H9 (cell line): ENCODE data around the gene CLMN. TPM values are rescaled to one million over a fixed set of nuclear protein-coding genes. Genes with fewer than 3 reads are reported as not detected.

Source experiments
- DNase-seq: peaks from one replicate; pipeline ENCODE4 v3.0.0-alpha.2; 2017
- H2AFZ ChIP-seq: one replicate; pipeline ENCODE4 v1.6.1; 2013; ENCODE audit warnings: mild to moderate bottlenecking, low read length, control low read depth, moderate library complexity
- H2AK5ac ChIP-seq: 2 replicates; pipeline ENCODE4 v1.6.1; 2013; ENCODE audit warnings: low read length, control low read depth, mixed read lengths; ENCODE audit not compliant: insufficient read length
- H2BK120ac ChIP-seq: one replicate; pipeline ENCODE4 v1.6.1; 2013; ENCODE audit warnings: low read depth, mild to moderate bottlenecking, low read length, control low read depth, inconsistent platforms; ENCODE audit not compliant: poor library complexity, severe bottlenecking
- H2BK12ac ChIP-seq: 2 replicates; pipeline ENCODE4 v1.6.1; 2013; ENCODE audit warnings: low read length, control low read depth, mixed read lengths, low read depth; ENCODE audit not compliant: insufficient read length
- H2BK15ac ChIP-seq: 2 replicates; pipeline ENCODE4 v1.6.1; 2013; ENCODE audit warnings: low read depth, low read length, control low read depth
- H2BK20ac ChIP-seq: one replicate; pipeline ENCODE4 v1.6.1; 2013; ENCODE audit warnings: low read depth, mild to moderate bottlenecking, low read length, control low read depth, inconsistent platforms; ENCODE audit not compliant: poor library complexity, severe bottlenecking
- H2BK5ac ChIP-seq: 2 replicates; pipeline ENCODE4 v1.6.1; 2013; ENCODE audit warnings: low read length, control low read depth, mixed read lengths; ENCODE audit not compliant: insufficient read length
- H3K14ac ChIP-seq: 2 replicates; pipeline ENCODE4 v1.6.1; 2013; ENCODE audit warnings: low read length, control low read depth; ENCODE audit not compliant: insufficient read depth
- H3K18ac ChIP-seq: 2 replicates; pipeline ENCODE4 v1.6.1; 2013; ENCODE audit warnings: low read depth, mild to moderate bottlenecking, mixed read lengths, low read length, control low read depth; ENCODE audit not compliant: insufficient read length
- H3K23ac ChIP-seq: 2 replicates; pipeline ENCODE4 v1.6.1; 2013; ENCODE audit warnings: low read length, control low read depth, mixed read lengths, low read depth; ENCODE audit not compliant: insufficient read length
- H3K23me2 ChIP-seq: 2 replicates; pipeline ENCODE4 v1.6.1; 2013; ENCODE audit warnings: low read depth, mild to moderate bottlenecking, mixed read lengths, low read length, control low read depth; ENCODE audit not compliant: insufficient read length, poor library complexity, severe bottlenecking
- H3K27ac ChIP-seq: 2 replicates; pipeline ENCODE4 v1.5.1; 2013; ENCODE audit warnings: low read length, control low read depth, mixed read lengths, low read depth; ENCODE audit not compliant: insufficient read length
- H3K27me3 ChIP-seq: 2 replicates; pipeline ENCODE4 v1.6.1; 2013; ENCODE audit warnings: low read length, control low read depth, inconsistent platforms; ENCODE audit not compliant: insufficient read depth
- H3K4ac ChIP-seq: 2 replicates; pipeline ENCODE4 v1.6.1; 2013; ENCODE audit warnings: low read depth, mild to moderate bottlenecking, control low read depth, inconsistent platforms, low read length, moderate library complexity
- H3K4me1 ChIP-seq: 2 replicates; pipeline ENCODE4 v1.6.1; 2013; ENCODE audit warnings: low read length, control low read depth, inconsistent platforms; ENCODE audit not compliant: insufficient read depth
- H3K4me2 ChIP-seq: 2 replicates; pipeline ENCODE4 v1.6.1; 2013; ENCODE audit warnings: low read length, control low read depth, mixed read lengths; ENCODE audit not compliant: insufficient read length, insufficient read depth
- H3K56ac ChIP-seq: 2 replicates; pipeline ENCODE4 v1.6.1; 2013; ENCODE audit warnings: low read depth, mild to moderate bottlenecking, mixed read lengths, low read length, control low read depth; ENCODE audit not compliant: insufficient read length
- H3K79me1 ChIP-seq: 2 replicates; pipeline ENCODE4 v1.6.1; 2013; ENCODE audit warnings: low read depth, mild to moderate bottlenecking, moderate library complexity, low read length, control low read depth, inconsistent platforms; ENCODE audit not compliant: insufficient read depth, poor library complexity, severe bottlenecking
- H3K79me2 ChIP-seq: 2 replicates; pipeline ENCODE4 v1.6.1; 2013; ENCODE audit warnings: low read length, control low read depth, inconsistent platforms; ENCODE audit not compliant: insufficient read depth
- H3K9ac ChIP-seq: 2 replicates; pipeline ENCODE4 v1.6.1; 2013; ENCODE audit warnings: low read length, control low read depth, mixed read lengths; ENCODE audit not compliant: insufficient read length; ENCODE audit errors: extremely low read depth
- H3K9me3 ChIP-seq: one replicate; pipeline ENCODE4 v1.6.1; 2013; ENCODE audit warnings: low read depth, low read length, inconsistent platforms; ENCODE audit not compliant: control insufficient read depth
- H3T11ph ChIP-seq: one replicate; pipeline ENCODE4 v1.6.1; 2013; ENCODE audit warnings: mild to moderate bottlenecking, low read length, control low read depth, inconsistent platforms
- H4K20me1 ChIP-seq: one replicate; pipeline ENCODE4 v1.6.1; 2013; ENCODE audit not compliant: control insufficient read depth, insufficient read length, insufficient read depth
- H4K5ac ChIP-seq: 2 replicates; pipeline ENCODE4 v1.6.1; 2013; ENCODE audit warnings: low read depth, mild to moderate bottlenecking, mixed read lengths, low read length, control low read depth; ENCODE audit not compliant: insufficient read length
- H4K8ac ChIP-seq: replicated peaks from 2 replicates; pipeline ENCODE4 v1.6.1; 2013; ENCODE audit warnings: low read length, control low read depth, mixed read lengths, low read depth; ENCODE audit not compliant: insufficient read length
- H4K91ac ChIP-seq: 2 replicates; pipeline ENCODE4 v1.6.1; 2013; ENCODE audit warnings: low read depth, mild to moderate bottlenecking, moderate library complexity, mixed read lengths, low read length, control low read depth; ENCODE audit not compliant: insufficient read length
- H3K27ac Mint-ChIP-seq, 3 experiments: 2 replicates in 2 of 3; 3 replicates in 1 of 3; pipeline ENCODE4 v1.8.0; 2020 to 2021; ENCODE audit warnings: mixed read lengths in 3 of 3, mild to moderate bottlenecking in 1 of 3, moderate library complexity in 1 of 3
- H3K27me3 Mint-ChIP-seq: 2 replicates; pipeline ENCODE4 v1.8.0; 2021; ENCODE audit warnings: low read depth, mild to moderate bottlenecking, moderate library complexity, mixed read lengths
- H3K36me3 Mint-ChIP-seq, 3 experiments: 2 replicates in 2 of 3; 3 replicates in 1 of 3; pipeline ENCODE4 v1.8.0; 2020 to 2021; ENCODE audit warnings: low read depth in 3 of 3, mixed read lengths in 3 of 3; ENCODE audit not compliant: insufficient read depth in 1 of 3
- H3K4me1 Mint-ChIP-seq, 2 experiments: 2 replicates each; pipeline ENCODE4 v1.8.0; 2020; ENCODE audit warnings: mixed read lengths in 2 of 2
- H3K4me3 Mint-ChIP-seq, 2 experiments: 2 replicates in 1 of 2; 3 replicates in 1 of 2; pipeline ENCODE4 v1.8.0; 2020 to 2021; ENCODE audit warnings: mild to moderate bottlenecking in 2 of 2, mixed read lengths in 2 of 2, moderate library complexity in 1 of 2
- H3K9me3 Mint-ChIP-seq, 2 experiments: 2 replicates in 1 of 2; 3 replicates in 1 of 2; pipeline ENCODE4 v1.8.0; 2020; ENCODE audit warnings: mild to moderate bottlenecking in 2 of 2, mixed read lengths in 2 of 2, moderate library complexity in 1 of 2
- CTCF ChIP-seq: fragments of 200-600 bp; sonication (generic); conservative IDR thresholded peaks from 3 replicates; pipeline ENCODE4 v1.8.0; 2021; ENCODE audit warnings: antibody characterized with exemption, mild to moderate bottlenecking
- WGBS: extraction: QIAGEN DNeasy Blood & Tissue Kit; methylation state at CpG from one replicate; pipeline ENCODE4 v1.1.7; 2013; ENCODE audit warnings: missing lambda C conversion rate, low lambda C conversion rate, mixed read lengths; ENCODE audit not compliant: insufficient read length; ENCODE audit errors: extremely low coverage; 5-methylcytosine and 5-hydroxymethylcytosine counted together
- total RNA-seq: library from RNA; stranded (reverse); gene quantifications from 2 replicates; pipeline ENCODE4 v1.2.1, GENCODE V29; 2021

CLMN gene
- total RNA-seq, 1 experiment from 2014 or later: 7.6 TPM

- H3K9me3 ChIP-seq: no peaks in the 10 kb centered on the region
- TF ChIP-seq CTCF: no peak
- peaks cover 14 to 16% of the 10 kb centered on the region in 2 experiments for H3K4me1 Mint-ChIP-seq
- H4K91ac ChIP-seq: no peak overlapping the region
- H2BK120ac ChIP-seq: no peak overlapping the region
- H3K18ac ChIP-seq: no peak overlapping the region
- no CpG with 5 or more reads among the region's 12 CpGs for WGBS
- peaks cover 4 to 17% (median 5%) of the 10 kb centered on the region in 3 experiments; a peak in 5 of 7 replicates for H3K36me3 Mint-ChIP-seq
- H4K20me1 ChIP-seq: no peaks in the 10 kb centered on the region
- no peak overlapping the region for H3K27ac Mint-ChIP-seq
- H3K14ac ChIP-seq: no peak overlapping the region
- no peak overlapping the region for H2BK5ac ChIP-seq
- no peak overlapping the region for H3K4me2 ChIP-seq
- H2BK15ac ChIP-seq: no peak overlapping the region
- peaks cover 10 to 17% of the 10 kb centered on the region in 2 experiments; a peak in 4 of 5 replicates for H3K9me3 Mint-ChIP-seq
- H3K23ac ChIP-seq: no peak overlapping the region
- H3K4me1 ChIP-seq: no peaks in the 10 kb centered on the region; the same call in 1 of the 2 replicates
- DNase-seq: no peak
- H3K4ac ChIP-seq: no peak overlapping the region
- peaks cover 4% of the 10 kb centered on the region for H3K27me3 Mint-ChIP-seq
- H2BK20ac ChIP-seq: no peak overlapping the region
- H4K5ac ChIP-seq: no peak overlapping the region
- H4K8ac ChIP-seq: no peak overlapping the region
- H3K27me3 ChIP-seq: no peaks in the 10 kb centered on the region
- H3K79me1 ChIP-seq: no peaks in the 10 kb centered on the region
- H2AK5ac ChIP-seq: no peak overlapping the region
- no peak overlapping the region for H2AFZ ChIP-seq
- H3K79me2 ChIP-seq: no peaks in the 10 kb centered on the region
- H3K4me3 Mint-ChIP-seq: no peak overlapping the region
- no peak overlapping the region for H3T11ph ChIP-seq
- H3K9ac ChIP-seq: no peak overlapping the region
- no peak overlapping the region for H2BK12ac ChIP-seq
- no peaks in the 10 kb centered on the region for H3K23me2 ChIP-seq
- no peak overlapping the region for H3K56ac ChIP-seq
- no peak overlapping the region for H3K27ac ChIP-seq
Measured at GRCh38 chr14:95185033-95185766, 134.5 kb downstream of the CLMN start.
